Measurements from ENCODE around the gene GCSAM.

Gene GCSAM, protein sequence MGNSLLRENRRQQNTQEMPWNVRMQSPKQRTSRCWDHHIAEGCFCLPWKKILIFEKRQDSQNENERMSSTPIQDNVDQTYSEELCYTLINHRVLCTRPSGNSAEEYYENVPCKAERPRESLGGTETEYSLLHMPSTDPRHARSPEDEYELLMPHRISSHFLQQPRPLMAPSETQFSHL
- long read RNA-seq, donor 1, result 0 reads
- long read RNA-seq, donor 2, result 0 reads
- long read RNA-seq, donor 3, result 0 reads
- long read RNA-seq, donor 4, result 0 reads
- long read RNA-seq, donor 5, result 0 reads
- long read RNA-seq, donor 6, result 0 reads
- long read RNA-seq, donor 7, result 0 reads
- long read RNA-seq, donor 8, result 0 reads

DNA sequence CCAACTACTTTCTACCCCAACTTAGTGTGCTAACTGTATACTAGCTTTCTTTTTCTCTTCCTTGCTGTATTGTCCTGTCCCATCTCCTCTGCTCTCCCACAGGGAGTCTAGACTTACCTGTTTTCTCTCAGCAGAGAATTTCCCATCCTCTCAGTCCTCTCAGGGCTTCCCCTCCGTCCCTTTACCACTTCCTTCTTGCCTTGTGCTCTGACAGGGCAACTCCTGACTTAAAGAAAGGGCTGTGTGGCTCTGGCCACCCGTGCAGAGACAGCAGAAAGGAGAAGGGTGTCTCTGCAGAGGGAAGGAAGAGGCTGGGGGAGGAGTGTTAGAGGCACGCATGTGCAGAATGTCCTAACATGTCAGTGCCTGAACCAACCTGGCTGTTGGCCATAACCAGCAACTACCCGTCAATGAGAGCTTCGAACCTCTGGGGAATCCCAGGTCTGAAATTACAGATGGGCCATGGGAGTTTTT lies at the start of gene GCSAM:
Gene GCSAM (minus strand): TSS at position 274 of the 474 bp plus-strand sequence. CDS start 128 bp downstream, at position 146.
- DNase-seq, result no peak

DNA sequence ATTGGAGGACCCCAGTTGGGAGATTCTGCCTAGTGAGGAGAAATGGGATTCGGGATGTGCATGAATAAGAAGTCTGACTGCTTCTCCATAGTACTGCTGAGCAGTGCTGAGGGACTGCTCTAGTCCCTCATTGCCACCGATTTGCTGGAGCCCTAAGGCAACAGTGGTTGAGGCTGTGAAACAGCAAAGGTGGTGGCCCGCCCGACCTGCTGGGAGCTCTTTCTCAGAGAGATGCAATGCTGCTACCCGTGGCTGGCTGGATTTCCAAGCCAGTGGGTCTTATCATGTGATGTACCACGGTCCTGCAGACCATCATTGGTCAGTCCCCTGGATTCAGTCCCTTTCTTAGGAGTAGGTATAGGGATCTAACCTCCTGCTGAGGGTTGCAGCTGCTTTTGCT lies 42.6 kb upstream of the GCSAM start:
- no peak for DNase-seq

DNA sequence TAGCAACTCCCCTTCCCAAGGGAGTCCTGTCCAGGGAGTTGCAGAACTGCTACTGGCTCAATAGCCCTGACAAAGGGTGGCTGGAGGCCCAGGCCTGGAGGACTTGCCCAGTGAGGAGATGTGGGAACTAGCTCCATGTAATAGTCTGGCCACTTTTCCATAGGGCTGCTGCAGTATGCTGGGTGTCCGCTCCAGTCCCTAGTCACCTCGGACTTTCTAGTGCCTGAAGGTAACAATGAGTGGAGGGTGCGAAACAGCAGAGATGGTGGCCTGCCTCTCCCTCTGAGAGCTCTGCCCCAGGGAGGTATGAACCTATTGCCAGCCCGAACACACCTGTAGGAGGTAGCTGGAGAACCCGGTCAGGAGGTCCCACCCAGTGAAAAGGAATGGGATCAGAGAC lies 42.0 kb upstream of the GCSAM start:
- DNase-seq, result no peak

DNA sequence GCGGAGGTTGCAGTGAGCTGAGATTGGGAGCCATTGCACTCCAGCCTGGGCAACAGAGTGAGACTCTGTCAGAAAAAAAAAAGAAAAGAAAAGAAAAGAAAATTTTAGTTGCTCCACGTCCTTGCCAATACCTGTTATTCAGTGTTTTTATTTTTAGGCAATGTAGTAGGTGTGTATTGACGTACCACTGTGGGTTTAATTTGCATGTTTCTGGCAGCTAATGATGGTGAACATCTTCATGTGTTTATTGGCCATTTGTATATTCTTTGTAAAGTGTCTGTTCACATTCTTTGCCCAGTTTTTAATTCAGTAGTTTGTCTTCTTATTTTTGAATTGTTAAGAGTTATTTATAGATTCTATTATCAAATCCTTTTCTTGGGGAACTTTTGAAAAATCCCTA lies 38.1 kb upstream of the GCSAM start:
- DNase-seq, result no peak

DNA sequence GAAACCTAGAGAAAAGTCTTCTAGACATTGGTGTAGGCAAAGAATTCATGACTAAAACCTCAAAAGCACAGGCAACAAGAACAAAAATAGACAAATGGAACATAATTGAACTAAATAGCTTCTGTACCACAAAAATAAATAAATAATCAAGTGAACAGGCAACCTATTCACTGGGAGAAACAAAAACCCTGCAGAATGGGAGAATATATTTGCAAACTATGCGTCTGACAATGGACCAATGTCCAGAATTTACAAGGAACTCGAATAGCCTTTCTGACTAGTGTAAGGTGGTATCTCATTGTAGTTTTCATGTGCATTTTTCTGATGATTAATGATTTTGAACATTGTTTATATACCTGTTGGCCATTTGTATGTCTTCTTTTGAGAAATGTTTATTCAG lies 37.0 kb upstream of the GCSAM start:
- DNase-seq, result no peak

DNA sequence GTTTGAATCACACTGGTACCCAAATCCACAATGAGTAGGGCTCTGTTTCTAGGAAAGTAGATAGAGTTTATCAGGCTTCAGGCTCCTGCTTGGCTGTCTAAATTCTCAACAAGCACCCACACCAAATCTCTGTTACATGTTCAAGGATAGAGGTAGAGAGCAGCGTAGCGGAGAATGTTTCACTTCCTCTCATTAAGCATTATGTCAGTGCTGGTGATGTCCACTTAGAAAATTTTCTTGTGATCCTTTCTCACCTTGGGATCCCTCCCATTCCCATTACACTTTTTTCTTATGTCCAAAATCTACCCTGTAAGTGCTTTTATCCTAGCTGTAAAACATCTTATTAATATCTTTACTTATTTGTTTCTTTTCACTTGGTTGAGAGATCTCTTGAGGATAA lies 34.7 kb upstream of the GCSAM start:
- DNase-seq, result no peak

DNA sequence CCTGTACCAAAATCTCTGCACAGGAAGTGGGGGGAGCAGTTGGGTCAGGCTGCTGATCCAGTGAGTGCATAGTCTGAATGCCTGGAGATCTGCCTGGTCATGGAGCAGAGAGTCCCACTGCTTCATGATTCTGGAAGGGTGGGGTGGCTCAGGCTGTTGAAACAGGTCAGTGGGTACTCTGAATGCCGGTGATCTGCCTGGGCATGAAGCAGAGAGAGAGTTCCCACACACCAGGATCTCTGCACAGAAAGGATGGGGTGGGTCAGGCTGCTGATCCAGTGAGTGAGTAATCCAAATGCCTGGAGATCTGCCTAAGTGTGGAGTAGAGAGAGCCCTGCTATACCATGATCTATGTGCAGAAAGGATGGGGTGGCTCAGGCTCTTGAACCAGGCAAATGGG lies 16.1 kb upstream of the GCSAM start:
- no peak for DNase-seq

DNA sequence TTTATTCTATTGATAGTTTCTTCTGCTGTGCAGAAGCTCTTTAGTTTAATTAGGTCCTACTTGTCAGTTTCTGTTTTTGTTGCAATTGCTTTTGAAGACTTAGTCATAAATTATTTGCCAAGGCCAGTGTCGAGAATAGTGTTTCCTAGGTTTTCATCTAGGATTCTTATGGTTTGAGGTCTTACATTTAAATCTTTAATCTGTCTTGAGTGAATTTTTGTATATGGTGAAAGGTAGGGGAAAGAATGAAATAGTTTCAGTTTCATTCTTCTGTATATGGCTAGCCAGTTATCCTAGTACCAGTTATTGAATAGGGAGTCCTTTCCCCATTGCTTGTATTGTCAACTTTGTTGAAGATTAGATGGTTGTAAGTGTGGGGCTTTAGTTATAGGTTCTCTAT lies 10.6 kb upstream of the GCSAM start:
- DNase-seq, result no peak

DNA sequence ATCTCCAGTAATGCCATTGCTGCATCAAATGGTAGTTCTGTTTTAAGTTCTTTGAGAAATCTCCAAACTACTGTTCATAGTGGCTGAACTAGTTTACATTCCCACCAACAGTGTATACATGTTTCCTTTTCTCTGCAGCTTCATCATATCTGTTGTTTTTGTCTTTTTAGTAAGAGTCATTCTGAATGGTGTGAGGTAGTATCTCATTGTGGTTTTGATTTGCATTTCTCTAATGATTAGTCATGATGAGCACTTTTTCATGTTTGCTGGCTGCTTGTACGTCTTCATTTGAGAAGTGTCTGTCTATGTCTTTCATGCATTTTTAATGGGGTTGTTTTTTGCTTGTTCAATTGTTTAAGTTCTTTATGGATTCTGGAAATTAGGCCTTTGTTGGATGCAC lies 10.2 kb upstream of the GCSAM start:
- no peak for DNase-seq

DNA sequence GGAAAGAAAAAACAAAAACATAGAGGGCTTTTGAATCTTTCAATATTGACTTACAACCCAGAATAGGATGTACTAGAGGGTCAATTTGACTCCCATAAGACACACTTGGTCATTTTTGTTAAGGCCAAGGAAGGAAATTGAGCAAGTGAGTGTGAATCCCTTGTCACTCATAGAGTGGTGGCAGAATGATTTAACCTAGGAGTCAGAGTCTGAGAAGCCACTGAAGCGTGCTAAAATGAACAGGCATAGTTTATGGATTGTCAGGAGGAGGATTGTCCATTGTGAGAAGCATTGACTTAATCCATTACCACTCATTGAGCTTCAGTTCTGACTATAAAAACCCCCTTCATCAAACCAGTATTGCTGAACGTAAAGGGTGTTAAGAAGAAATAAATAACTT lies 8.2 kb upstream of the GCSAM start:
- no peak for DNase-seq

DNA sequence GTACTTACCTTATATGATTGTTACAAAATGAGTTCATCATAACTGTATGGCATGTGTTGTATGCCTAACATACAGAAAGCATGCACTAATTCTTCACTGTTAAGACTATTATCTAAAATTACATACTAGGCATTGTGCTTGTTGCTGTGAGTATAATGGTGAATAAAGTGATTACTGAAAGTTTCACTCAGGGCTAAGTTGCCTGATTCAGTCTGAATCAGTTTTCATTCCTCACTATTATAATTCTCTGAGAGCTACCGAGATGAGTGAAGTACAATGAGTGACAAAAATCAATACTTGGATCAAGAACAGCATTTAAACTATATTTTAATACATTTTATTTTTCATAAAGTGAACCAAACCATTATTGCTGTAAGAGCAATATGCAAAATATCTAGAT lies 7.5 kb upstream of the GCSAM start:
- DNase-seq, result no peak

DNA sequence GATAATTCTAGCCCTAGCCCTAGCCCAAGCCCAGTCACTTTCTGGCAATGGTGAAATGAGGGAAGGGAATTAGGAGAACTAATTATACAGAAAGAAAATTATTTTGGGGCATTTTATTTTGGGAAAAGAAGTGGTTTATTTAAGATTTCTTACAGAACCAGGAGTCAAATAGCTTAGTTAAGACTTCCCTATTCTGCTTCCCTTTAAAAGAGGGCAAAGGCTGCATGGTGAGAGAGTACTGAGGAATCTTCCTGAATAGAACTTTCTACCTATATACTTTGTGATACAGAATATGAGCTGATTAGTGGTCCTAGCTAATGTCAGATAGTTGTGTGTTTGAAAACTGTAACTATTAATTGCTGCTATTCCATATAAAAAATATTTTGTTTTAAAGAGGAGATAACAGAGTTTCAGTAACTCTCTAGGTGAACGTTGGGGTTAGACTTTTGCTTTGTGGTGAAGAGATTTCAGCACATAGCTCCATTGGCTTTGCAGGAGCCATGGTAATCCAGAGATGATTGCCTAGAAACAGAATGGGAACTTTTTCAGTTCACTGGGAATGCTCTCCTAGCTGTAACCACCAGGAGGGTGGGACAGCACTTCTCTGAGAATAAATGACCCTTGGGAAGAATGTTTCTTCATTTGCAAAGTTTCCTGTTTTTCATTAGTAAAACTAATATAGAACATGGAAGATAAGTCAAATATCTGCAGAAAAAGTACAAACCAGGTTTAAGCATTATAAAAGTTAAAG lies 5.3 kb upstream of the GCSAM start:
- DNase-seq, result no peak

DNA sequence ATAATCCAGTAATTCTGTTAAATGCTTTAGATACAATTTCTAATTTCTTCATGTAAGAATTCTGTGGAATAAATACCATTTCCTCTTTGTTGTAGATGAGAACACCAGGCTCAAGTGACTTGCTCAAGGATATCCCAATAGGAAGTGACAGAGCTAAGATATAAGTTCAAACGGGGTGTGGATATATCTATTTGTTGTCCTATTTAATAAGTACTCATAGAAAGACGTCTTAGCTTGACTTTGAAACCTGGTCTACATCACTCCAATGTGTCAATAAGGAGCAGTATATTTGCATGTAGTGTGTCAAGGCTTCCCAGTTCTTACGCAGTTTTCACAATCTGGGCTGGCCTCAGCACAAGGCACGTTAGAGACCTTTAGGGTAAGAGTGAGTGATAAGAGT lies 4.7 kb upstream of the GCSAM start:
- DNase-seq, result no peak

DNA sequence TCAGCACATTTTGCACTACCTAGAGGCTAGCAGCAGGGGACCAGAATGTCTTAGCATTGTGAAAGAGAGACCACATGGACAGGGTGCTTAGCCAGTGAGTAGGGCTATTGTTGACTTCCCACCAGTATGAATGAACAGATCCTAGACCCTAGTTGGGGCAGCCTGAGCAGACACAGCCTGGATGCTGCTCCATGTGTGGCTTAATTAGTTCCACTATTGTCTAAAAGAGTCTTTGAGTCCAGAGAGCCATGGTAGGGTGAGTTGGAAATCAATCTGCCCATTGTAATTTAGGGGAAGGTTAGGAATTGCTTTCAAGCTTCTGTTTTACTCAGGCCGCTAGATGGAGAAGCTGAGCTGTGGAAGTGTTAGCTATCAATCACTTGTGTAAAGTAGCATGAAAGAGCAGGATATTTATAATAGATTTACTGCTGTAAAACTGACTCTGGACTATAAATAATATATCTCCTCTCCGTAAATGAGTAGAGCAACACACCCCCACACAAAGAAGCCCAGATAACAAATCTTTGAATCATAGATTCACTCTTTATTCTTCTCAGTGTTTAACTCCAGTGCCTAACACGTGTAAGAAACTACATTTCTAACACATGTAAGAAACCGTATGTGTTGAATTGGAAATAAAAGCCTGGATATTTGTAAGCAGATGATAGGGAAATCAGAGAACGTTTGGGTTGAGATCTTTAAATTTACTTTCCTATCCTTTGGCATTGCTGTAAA lies 4.1 kb upstream of the GCSAM start:
- DNase-seq, result peak; percentile 54

DNA sequence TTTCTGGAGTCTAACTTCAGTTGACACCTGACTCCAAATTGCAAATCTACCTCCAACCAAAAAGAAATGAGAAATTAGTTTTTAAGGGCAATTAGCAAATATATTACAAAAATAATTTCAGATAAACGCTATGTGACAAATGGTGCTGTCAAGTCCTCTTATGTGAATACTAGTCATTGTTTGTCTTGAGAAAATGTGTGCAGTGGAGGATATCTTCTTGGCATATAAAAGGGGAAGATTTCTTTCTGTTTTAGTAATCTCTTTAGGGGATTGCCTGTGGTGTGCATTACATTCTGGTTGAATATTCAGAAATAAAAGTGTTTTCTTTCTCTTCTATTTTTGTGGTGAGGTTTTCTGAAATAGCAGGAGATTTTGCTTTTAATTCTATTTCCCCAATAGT lies 3.0 kb upstream of the GCSAM start:
- DNase-seq, result no peak

DNA sequence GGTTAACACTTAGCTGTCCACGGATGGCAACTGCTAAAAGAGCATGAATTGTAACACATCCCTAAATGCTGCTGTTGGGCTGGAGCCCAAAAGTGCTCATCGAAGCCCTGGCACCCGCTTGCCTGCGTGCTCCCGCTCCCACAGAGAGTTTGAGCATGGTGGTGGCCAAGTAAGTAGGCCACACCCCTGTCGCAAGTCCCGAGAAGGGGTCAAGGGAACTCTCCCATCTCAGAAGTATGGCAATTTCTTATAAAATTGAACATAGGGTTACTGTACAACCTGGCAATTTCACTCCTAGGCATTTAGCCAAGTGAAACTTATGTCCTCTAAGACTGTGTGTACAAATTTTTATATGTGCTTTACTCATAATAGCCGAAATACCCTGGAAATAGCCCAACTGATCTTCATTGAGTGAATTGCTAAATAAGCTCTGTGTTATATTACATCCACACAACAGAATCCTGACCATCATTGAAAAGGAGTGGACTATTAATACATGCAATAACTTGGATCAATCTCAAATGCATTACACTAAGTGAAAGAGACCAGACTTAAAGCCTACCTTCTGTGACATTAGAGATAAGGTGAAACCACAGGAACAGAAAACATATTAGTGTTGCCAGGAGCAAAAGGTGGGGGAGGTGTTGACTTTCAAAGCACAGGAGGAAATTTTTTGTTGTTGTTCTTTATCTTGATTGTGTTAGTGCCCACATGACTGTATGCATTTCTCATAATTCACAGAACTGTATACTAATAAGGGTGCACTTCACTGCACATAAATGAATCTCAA lies 1.5 kb upstream of the GCSAM start:
- DNase-seq, result no peak

DNA sequence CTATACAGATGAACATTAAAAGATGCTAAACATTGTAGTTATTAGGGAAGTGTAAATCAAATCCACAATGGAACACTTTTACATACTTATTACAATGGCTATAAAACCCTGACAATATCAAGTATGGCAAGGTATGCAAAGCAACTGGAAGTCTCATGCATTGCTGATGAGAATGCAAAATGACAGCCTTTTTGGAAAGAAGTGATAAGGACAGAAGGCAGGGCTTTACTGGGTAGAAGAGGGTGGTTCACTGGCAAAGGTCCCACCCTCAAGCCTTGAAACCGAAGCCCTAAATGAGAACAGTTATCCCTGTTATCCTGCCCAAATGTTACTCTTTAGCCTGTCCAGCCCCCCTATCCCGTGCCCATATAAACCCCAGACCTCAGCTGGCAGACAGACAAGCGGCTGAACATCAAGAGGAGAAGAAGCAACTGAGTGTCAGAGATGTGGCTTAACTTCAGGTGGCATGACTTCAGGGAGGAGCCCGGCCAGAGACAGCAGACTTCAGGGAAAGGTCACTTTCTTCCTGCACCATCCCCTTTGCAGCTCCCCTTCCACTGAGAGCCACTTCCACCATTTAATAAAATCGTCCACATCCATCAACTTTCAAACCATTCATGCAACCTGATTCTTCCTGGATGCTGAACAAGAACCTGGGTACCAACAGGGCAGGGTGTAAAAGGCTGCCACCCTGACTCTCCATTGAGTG lies 732 bp upstream of the GCSAM start:
- DNase-seq, result no peak

DNA sequence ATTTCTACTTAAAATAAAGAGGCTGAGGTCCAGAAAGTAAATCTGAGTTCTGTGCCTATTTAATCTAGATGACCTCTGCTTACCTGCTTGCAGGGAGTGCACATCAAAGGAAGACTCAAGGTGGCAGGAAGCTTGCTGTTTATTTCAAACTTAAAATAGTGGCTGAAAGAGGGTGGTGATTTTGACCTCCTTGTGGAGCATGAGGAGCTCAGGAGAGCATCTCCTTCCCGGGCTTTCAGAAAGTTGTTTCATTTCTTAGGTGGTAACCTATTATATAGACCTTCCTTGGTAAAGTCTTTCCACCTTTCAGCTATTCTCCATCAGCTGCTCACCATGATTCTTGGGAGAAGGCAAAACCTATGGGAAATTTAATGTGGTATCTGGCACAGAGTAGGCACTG lies 494 bp downstream of the GCSAM start:
- no peak for DNase-seq

DNA sequence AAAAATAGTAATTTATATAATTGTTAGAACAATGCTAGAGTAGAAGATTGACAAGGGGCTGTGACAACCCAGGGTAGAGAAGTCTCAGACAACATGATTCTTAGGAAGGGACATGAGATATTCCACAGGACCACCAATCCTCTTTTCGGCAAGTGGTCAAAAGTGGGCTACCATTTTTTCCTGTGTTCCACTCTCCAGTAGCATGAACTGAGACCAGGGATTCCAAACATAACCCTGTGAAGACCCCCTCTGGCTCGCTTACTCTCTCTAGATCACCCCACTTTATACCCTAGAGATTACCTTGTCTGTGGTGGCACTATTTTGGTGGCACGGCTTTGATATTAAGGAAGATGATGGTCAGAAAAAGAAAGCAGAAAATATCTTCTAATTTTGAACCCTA lies 960 bp downstream of the GCSAM start:
- DNase-seq, result no peak

DNA sequence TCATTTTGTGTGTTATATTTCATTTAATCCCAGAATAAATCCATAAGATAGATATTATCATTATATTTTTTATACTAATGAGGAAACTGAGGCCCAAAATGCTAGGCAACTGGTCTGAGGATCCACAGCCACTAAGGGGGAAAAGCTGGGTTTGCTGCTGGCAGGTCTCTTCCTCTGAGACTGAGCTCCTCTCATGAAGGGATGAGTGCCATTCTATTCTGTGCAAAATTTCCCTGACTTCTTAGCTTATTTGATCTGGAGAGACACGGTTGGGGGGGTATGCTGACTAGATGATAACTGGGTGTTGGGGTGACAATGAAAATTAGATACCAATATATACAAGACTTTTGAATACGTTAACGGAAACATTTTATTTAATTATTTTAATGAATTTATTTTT lies 1.9 kb downstream of the GCSAM start:
- no peak for DNase-seq

DNA sequence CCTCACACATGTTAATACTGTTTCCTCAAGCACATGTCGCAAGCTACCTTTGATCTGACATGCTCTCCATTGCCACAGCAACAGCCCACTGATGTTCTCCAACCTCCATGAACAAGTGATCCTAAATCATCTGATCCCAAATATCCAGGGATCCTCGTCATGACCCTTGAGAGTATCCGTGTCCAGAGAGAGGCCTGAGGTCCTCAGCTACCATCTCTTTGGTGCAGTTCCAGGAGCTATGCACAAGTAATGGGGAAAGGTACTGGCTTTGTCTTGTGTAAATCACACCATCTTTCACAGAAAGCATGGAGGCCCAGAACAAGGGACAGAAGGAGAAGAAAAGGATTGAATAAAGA lies 2.4 kb downstream of the GCSAM start:
- no peak for DNase-seq
